ENCODE measurements around the gene EXOC8. TPM values are rescaled to one million over a fixed set of nuclear protein-coding genes. Genes with fewer than 3 reads are reported as not detected.
A peak's percentile ranks its signal among the peaks of the same experiment; 100 is the strongest.

The EXOC8 gene
- 14.4 and 16.5 TPM in 2 replicates for total RNA-seq (2014; rRNA removed; shearing (Covaris generic))
- 2.3 TPM in 2 replicates for polyA plus RNA-seq (2016; fragmentation: Nextera tagmentation; extraction: Ambion mirVana)
- long read RNA-seq = 0 reads

- peaks cover 8% of the 10 kb centered on the region; the same call in 1 of the 2 replicates for H4K20me1 ChIP-seq (replicated peaks; ENCODE audit: insufficient read depth)
- Mint-ChIP-seq H3K27me3 (ENCODE audit: insufficient read depth, low read depth, poor library complexity) (peaks cover 16% of the 10 kb centered on the region), H3K36me3 (ENCODE audit: low read depth) (peaks cover 34% of the 10 kb centered on the region), H3K27ac (peak within 1 kb of the TSS; percentile 99), H3K4me1 (peaks cover 34% of the 10 kb centered on the region), H3K9me3 (peaks cover 2% of the 10 kb centered on the region; the same call in 1 of the 3 replicates), H3K4me3 (peak within 1 kb of the TSS; percentile 98)
- TF ChIP-seq CREB1 (CRISPR knock-in tag; IDR thresholded peaks at IDR 0.05; ENCODE audit: low read depth) (peak; percentile 66), ETS1 (IDR thresholded peaks at IDR 0.05) (0 out of 2 replicates have a peak, but pooled peaks have one; percentile 20), POLR2AphosphoS5 (IDR thresholded peaks at IDR 0.05; ENCODE audit: low read depth) (peak; percentile 62), JUNB (IDR thresholded peaks at IDR 0.05; ENCODE audit: unreplicated experiment) (no peak)
- peak; percentile 88 for ATAC-seq
- peaks cover 72% of the 10 kb centered on the region for H3K79me2 ChIP-seq (replicated peaks; ENCODE audit: insufficient read depth)
- no peaks in the 10 kb centered on the region for H3K27me3 ChIP-seq (ENCODE audit: insufficient read depth)
- no peaks in the 10 kb centered on the region for H3F3A ChIP-seq (replicated peaks; ENCODE audit: low read depth)
- H3K4me3 ChIP-seq = peak within 1 kb of the TSS; percentile 90
- H3K9me2 ChIP-seq (ENCODE audit: insufficient read depth) = no peaks in the 10 kb centered on the region
- H3K4me1 ChIP-seq (ENCODE audit: insufficient read depth) = peaks cover 35% of the 10 kb centered on the region
- peak within 1 kb of the TSS; percentile 75 for H3K27ac ChIP-seq (ENCODE audit: low read depth)
- H2AFZ ChIP-seq = peak within 1 kb of the TSS; percentile 94
- peak; percentile 96 for DNase-seq (ENCODE audit: low spot score)
- H3K36me3 ChIP-seq (ENCODE audit: insufficient read depth) = no peaks in the 10 kb centered on the region; the same call in 1 of the 2 replicates
- peak within 1 kb of the TSS; percentile 95 for H3K4me2 ChIP-seq
These were observed at the start of gene EXOC8 for GRCh38 chr1:231337472-231338269. TSS of gene EXOC8 (minus strand) at chr1:231337852. CDS start at chr1:231337745, 107 bp downstream.

GRCh38 chr1:231386466-231386865 is 48.8 kb upstream of the EXOC8 start:
- H2AFZ ChIP-seq = no peak overlapping the region
- no peaks in the 10 kb centered on the region for H3K4me1 ChIP-seq (ENCODE audit: insufficient read depth)
- H3K9me3 Mint-ChIP-seq = no peaks in the 10 kb centered on the region
- H3K4me3 ChIP-seq = no peak overlapping the region
- no peak overlapping the region for H3K27ac Mint-ChIP-seq
- TF ChIP-seq ETS1 (IDR thresholded peaks at IDR 0.05) (no peak), NANOG (IDR thresholded peaks at IDR 0.05; ENCODE audit: borderline replicate concordance) (no peak), REST (IDR thresholded peaks at IDR 0.05; ENCODE audit: unreplicated experiment) (no peak), ZNF331 (CRISPR knock-in tag; IDR thresholded peaks at IDR 0.05; ENCODE audit: low read depth) (no peak), CTCF (conservative IDR thresholded peaks at IDR 0.05; ENCODE audit: low read depth in 2 of 2) (no peak)
- no peaks in the 10 kb centered on the region for H3F3A ChIP-seq (replicated peaks; ENCODE audit: low read depth)
- ATAC-seq = no peak
- H3K79me2 ChIP-seq (replicated peaks; ENCODE audit: insufficient read depth) = no peaks in the 10 kb centered on the region
- no peak overlapping the region for H3K27ac ChIP-seq (ENCODE audit: low read depth)
- no peaks in the 10 kb centered on the region for H3K36me3 ChIP-seq (ENCODE audit: insufficient read depth)
- no peaks in the 10 kb centered on the region for H3K9me2 ChIP-seq (ENCODE audit: insufficient read depth)
- no peaks in the 10 kb centered on the region for H3K4me1 Mint-ChIP-seq
- H3K36me3 Mint-ChIP-seq (ENCODE audit: low read depth) = no peaks in the 10 kb centered on the region
- H3K4me2 ChIP-seq = no peak overlapping the region
- no peaks in the 10 kb centered on the region for H3K27me3 Mint-ChIP-seq (ENCODE audit: insufficient read depth, low read depth, poor library complexity)
- no peaks in the 10 kb centered on the region for H4K20me1 ChIP-seq (replicated peaks; ENCODE audit: insufficient read depth)
- no peaks in the 10 kb centered on the region for H3K27me3 ChIP-seq (ENCODE audit: insufficient read depth)
- DNase-seq (ENCODE audit: low spot score) = no peak
- no peak overlapping the region for H3K4me3 Mint-ChIP-seq
